ENCODE results near the gene GPR137B.
"Not testable (repeated sequence)": the region's sequence is repeated elsewhere in the genome, so short reads cannot be mapped to it uniquely, and the experiment has no call there.

The GPR137B gene

GRCh38 chr1:236161755-236162154 is 19.4 kb downstream of the GPR137B start:
- DNase-seq = not testable (repeated sequence)

GRCh38 chr1:236163463-236164153 is 21.3 kb downstream of the GPR137B start:
- DNase-seq = no peak

GRCh38 chr1:236164273-236164672 is 21.9 kb downstream of the GPR137B start:
- DNase-seq = no peak

- no peak for DNase-seq
These were observed 23.1 kb downstream of the GPR137B start for GRCh38 chr1:236165238-236165981.

GRCh38 chr1:236166041-236166440 is 23.7 kb downstream of the GPR137B start:
- no peak for DNase-seq

- DNase-seq = no peak
These were observed 24.8 kb downstream of the GPR137B start for GRCh38 chr1:236167154-236167553.

GRCh38 chr1:236167578-236167977 is 25.2 kb downstream of the GPR137B start:
- no peak for DNase-seq

GRCh38 chr1:236168716-236169429 is 26.5 kb downstream of the GPR137B start:
- DNase-seq = no peak

- no peak for DNase-seq
These were observed 29.8 kb downstream of the GPR137B start for GRCh38 chr1:236172041-236172579.

GRCh38 chr1:236173174-236173767 is 30.9 kb downstream of the GPR137B start:
- no peak for DNase-seq

GRCh38 chr1:236175642-236176336 is 33.5 kb downstream of the GPR137B start:
- DNase-seq = no peak

- no peak for DNase-seq
These were observed 34.3 kb downstream of the GPR137B start for GRCh38 chr1:236176337-236177336.

GRCh38 chr1:236179634-236180033 is 37.3 kb downstream of the GPR137B start:
- DNase-seq = no peak

GRCh38 chr1:236181059-236181458 is 38.7 kb downstream of the GPR137B start:
- no peak for DNase-seq

- no peak for DNase-seq
These were observed 43.3 kb downstream of the GPR137B start for GRCh38 chr1:236185687-236186086.

GRCh38 chr1:236186471-236186870 is 44.1 kb downstream of the GPR137B start:
- DNase-seq = not testable (repeated sequence)

- not testable (repeated sequence) for DNase-seq
These were observed 45.7 kb downstream of the GPR137B start for GRCh38 chr1:236188084-236188483.

- DNase-seq = no peak
These were observed 50.8 kb downstream of the GPR137B start for GRCh38 chr1:236193184-236193583.

- DNase-seq = no peak
These were observed 58.6 kb downstream of the GPR137B start for GRCh38 chr1:236200925-236201324.

- no peak for DNase-seq
These were observed 59.4 kb downstream of the GPR137B start for GRCh38 chr1:236201786-236202185.

GRCh38 chr1:236204039-236204438 is 61.7 kb downstream of the GPR137B start:
- no peak for DNase-seq
